ENCODE measurements around the gene MCAM.

- TF ChIP-seq CTCF (IDR thresholded peaks at IDR 0.05) (no peak), POLR2A (IDR thresholded peaks at IDR 0.05) (no peak)
These were observed 24.5 kb upstream of the MCAM start for GRCh38 chr11:119341222-119342022.
